ENCODE results near the gene FBXL14.

DNA sequence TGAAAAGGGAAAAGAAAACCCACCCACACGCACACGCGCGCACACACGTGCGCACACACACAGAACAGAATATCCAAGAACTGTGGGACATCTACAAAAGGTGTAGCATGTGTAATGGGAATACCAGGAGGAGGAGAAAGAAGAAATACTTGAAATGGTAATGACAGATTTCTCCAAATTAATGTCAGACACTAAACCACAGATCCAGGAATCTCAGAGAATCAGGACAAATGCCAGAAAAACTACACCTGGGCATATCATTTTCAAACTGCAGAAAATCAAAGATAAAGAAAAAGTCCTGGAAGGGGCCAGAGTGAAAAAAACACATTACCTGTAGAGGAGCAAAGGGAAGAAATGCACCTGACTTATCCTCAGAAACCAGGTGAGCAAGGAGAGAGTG is 26.5 kb downstream of the FBXL14 start:
- TF ChIP-seq, protein P1, sequence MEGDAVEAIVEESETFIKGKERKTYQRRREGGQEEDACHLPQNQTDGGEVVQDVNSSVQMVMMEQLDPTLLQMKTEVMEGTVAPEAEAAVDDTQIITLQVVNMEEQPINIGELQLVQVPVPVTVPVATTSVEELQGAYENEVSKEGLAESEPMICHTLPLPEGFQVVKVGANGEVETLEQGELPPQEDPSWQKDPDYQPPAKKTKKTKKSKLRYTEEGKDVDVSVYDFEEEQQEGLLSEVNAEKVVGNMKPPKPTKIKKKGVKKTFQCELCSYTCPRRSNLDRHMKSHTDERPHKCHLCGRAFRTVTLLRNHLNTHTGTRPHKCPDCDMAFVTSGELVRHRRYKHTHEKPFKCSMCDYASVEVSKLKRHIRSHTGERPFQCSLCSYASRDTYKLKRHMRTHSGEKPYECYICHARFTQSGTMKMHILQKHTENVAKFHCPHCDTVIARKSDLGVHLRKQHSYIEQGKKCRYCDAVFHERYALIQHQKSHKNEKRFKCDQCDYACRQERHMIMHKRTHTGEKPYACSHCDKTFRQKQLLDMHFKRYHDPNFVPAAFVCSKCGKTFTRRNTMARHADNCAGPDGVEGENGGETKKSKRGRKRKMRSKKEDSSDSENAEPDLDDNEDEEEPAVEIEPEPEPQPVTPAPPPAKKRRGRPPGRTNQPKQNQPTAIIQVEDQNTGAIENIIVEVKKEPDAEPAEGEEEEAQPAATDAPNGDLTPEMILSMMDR (IDR thresholded peaks at IDR 0.05), result no peak
- TF ChIP-seq EP300 (IDR thresholded peaks at IDR 0.05) (no peak), POLR2A (IDR thresholded peaks at IDR 0.05) (no peak)

All from upper lobe of left lung (tissue), 4 donors.